ENCODE measurements around the gene ZEB2. TPM values are rescaled to one million over a fixed set of nuclear protein-coding genes. Genes with fewer than 3 reads are reported as not detected.

ZEB2 gene
- total RNA-seq, 1 donor from 2014 or later, result 89.1 TPM

- DNase-seq, result no peak
- no peak for TF ChIP-seq CTCF (IDR thresholded peaks at IDR 0.05; ENCODE audit: borderline replicate concordance)
- intact Hi-C loops (cut with micrococcal nuclease), result no loop called here
- H3K27me3 ChIP-seq (ENCODE audit: low read depth), result no peaks in the 10 kb centered on the region
- no peak overlapping the region for H3K4me3 ChIP-seq
- H3K36me3 ChIP-seq, result no peaks in the 10 kb centered on the region
- no peaks in the 10 kb centered on the region for H3K9me3 ChIP-seq (replicated peaks)
- H3K27ac ChIP-seq (replicated peaks), result peak overlapping the region; percentile 70
- H3K4me1 ChIP-seq, result peaks cover 72% of the 10 kb centered on the region
These were observed 72.4 kb downstream of the ZEB2 start for GRCh38 chr2:144447535-144447934.

- Histone ChIP-seq H3K27ac (replicated peaks) (peak overlapping the region; percentile 9), H3K4me3 (no peak overlapping the region), H3K36me3 (no peaks in the 10 kb centered on the region), H3K4me1 (peaks cover 72% of the 10 kb centered on the region), H3K9me3 (replicated peaks) (no peaks in the 10 kb centered on the region), H3K27me3 (ENCODE audit: low read depth) (no peaks in the 10 kb centered on the region)
- intact Hi-C loops (cut with micrococcal nuclease), result no loop called here
- DNase-seq, result no peak
- no peak for TF ChIP-seq CTCF (IDR thresholded peaks at IDR 0.05; ENCODE audit: borderline replicate concordance)
These were observed 73.8 kb downstream of the ZEB2 start for GRCh38 chr2:144446136-144446535.

GRCh38 chr2:144445196-144445595 is 74.7 kb downstream of the ZEB2 start:
- DNase-seq, result no peak
- H3K27me3 ChIP-seq (ENCODE audit: low read depth), result no peaks in the 10 kb centered on the region
- H3K9me3 ChIP-seq (replicated peaks), result no peaks in the 10 kb centered on the region
- H3K36me3 ChIP-seq, result no peaks in the 10 kb centered on the region
- H3K27ac ChIP-seq (replicated peaks), result peak overlapping the region; percentile 50
- TF ChIP-seq CTCF (IDR thresholded peaks at IDR 0.05; ENCODE audit: borderline replicate concordance), result no peak
- peaks cover 70% of the 10 kb centered on the region for H3K4me1 ChIP-seq
- intact Hi-C loops (cut with micrococcal nuclease), result no loop called here
- H3K4me3 ChIP-seq, result no peak overlapping the region

GRCh38 chr2:144443837-144444817 is 75.8 kb downstream of the ZEB2 start:
- TF ChIP-seq CTCF (IDR thresholded peaks at IDR 0.05; ENCODE audit: borderline replicate concordance), result no peak
- no peak for DNase-seq
- Histone ChIP-seq H3K27me3 (ENCODE audit: low read depth) (no peaks in the 10 kb centered on the region), H3K36me3 (no peaks in the 10 kb centered on the region), H3K4me3 (peak overlapping the region; percentile 37), H3K4me1 (peaks cover 70% of the 10 kb centered on the region), H3K9me3 (replicated peaks) (no peaks in the 10 kb centered on the region), H3K27ac (replicated peaks) (peak overlapping the region; percentile 50)
- intact Hi-C loops (cut with micrococcal nuclease), result no loop called here

- H3K4me3 ChIP-seq, result no peak overlapping the region
- no peak for TF ChIP-seq CTCF (IDR thresholded peaks at IDR 0.05; ENCODE audit: borderline replicate concordance)
- H3K9me3 ChIP-seq (replicated peaks), result no peaks in the 10 kb centered on the region
- peak overlapping the region; percentile 50 for H3K27ac ChIP-seq (replicated peaks)
- H3K27me3 ChIP-seq (ENCODE audit: low read depth), result no peaks in the 10 kb centered on the region
- no peaks in the 10 kb centered on the region for H3K36me3 ChIP-seq
- peaks cover 72% of the 10 kb centered on the region for H3K4me1 ChIP-seq
- DNase-seq, result no peak
- intact Hi-C loops (cut with micrococcal nuclease), result no loop called here
These were observed 78.2 kb downstream of the ZEB2 start for GRCh38 chr2:144441711-144442141.
